Ishikawa (cell line): ENCODE measurements around the gene NAA38.

Source experiments
- CEBPB ChIP-seq: IDR thresholded peaks from 2 replicates; pipeline ENCODE4 v1.6.1; 2012
- CREB1 ChIP-seq: IDR thresholded peaks from 2 replicates; pipeline ENCODE4 v1.6.1; 2012; ENCODE audit warnings: low read depth
- EP300 ChIP-seq: IDR thresholded peaks from 2 replicates; pipeline ENCODE4 v1.6.1; 2012; ENCODE audit warnings: borderline replicate concordance
- FOXM1 ChIP-seq: IDR thresholded peaks from 2 replicates; pipeline ENCODE4 v1.6.1; 2012; ENCODE audit warnings: low read depth, borderline replicate concordance
- NFIC ChIP-seq: IDR thresholded peaks from 2 replicates; pipeline ENCODE4 v1.6.1; 2012
- RAD21 ChIP-seq: IDR thresholded peaks from 2 replicates; pipeline ENCODE4 v1.6.1; 2012; ENCODE audit warnings: low read depth
- TCF12 ChIP-seq: IDR thresholded peaks from 2 replicates; pipeline ENCODE4 v1.6.1; 2012; ENCODE audit warnings: low read depth
- YY1 ChIP-seq: IDR thresholded peaks from 2 replicates; pipeline ENCODE4 v1.6.1; 2012; ENCODE audit warnings: low read depth
- TF ChIP-seq, protein P1 (sequence below): IDR thresholded peaks from 2 replicates; pipeline ENCODE4 v1.6.1; 2012
- TF ChIP-seq, protein P2 (sequence below): IDR thresholded peaks from 2 replicates; pipeline ENCODE4 v1.6.1; 2012; ENCODE audit warnings: low read depth, mild to moderate bottlenecking

DNA sequence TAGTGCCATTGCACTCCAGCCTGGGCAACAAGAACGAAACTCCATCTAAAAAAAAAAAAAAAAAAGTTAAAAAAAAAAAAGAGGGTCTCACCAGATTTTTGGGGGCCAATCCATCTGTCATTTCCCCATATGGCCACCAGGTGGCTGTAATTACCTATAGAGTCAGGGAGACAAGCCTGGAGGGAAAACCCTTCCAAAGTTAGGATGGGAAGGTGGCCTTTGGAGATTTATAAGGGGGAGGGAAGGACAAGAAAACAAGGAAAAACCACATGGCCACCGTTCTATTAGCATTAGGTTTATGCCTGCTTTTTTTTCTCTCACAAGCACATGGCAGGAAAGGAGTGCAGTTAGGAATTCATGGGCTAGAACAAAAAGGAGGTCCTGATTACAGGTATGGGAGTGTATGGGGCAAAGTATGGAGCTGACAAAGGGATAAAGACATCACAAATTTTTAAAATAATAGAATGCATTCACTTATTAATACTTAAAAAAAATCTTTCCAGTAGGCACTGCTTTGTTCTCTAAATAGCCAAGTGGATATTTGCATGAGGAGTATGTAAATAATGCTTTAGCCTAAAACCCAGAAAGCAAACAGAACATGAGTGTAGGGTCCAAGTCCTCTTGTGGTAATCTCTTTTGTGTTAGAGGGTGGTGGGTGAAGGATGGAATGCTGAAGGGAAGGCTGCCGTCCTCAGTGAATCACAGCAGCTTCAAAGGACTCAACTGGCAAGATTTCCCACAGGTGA, 5.5 kb upstream of the NAA38 start:
- TF ChIP-seq EP300 = no peak
- no peak for TF ChIP-seq YY1
- no peak for TF ChIP-seq FOXM1
- TF ChIP-seq, protein P1, sequence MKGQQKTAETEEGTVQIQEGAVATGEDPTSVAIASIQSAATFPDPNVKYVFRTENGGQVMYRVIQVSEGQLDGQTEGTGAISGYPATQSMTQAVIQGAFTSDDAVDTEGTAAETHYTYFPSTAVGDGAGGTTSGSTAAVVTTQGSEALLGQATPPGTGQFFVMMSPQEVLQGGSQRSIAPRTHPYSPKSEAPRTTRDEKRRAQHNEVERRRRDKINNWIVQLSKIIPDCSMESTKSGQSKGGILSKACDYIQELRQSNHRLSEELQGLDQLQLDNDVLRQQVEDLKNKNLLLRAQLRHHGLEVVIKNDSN = no peak
- no peak for TF ChIP-seq TCF12
- no peak for TF ChIP-seq NFIC
- TF ChIP-seq RAD21 = peak; percentile 81
- TF ChIP-seq CEBPB = no peak
- no peak for TF ChIP-seq CREB1
- TF ChIP-seq, protein P2, sequence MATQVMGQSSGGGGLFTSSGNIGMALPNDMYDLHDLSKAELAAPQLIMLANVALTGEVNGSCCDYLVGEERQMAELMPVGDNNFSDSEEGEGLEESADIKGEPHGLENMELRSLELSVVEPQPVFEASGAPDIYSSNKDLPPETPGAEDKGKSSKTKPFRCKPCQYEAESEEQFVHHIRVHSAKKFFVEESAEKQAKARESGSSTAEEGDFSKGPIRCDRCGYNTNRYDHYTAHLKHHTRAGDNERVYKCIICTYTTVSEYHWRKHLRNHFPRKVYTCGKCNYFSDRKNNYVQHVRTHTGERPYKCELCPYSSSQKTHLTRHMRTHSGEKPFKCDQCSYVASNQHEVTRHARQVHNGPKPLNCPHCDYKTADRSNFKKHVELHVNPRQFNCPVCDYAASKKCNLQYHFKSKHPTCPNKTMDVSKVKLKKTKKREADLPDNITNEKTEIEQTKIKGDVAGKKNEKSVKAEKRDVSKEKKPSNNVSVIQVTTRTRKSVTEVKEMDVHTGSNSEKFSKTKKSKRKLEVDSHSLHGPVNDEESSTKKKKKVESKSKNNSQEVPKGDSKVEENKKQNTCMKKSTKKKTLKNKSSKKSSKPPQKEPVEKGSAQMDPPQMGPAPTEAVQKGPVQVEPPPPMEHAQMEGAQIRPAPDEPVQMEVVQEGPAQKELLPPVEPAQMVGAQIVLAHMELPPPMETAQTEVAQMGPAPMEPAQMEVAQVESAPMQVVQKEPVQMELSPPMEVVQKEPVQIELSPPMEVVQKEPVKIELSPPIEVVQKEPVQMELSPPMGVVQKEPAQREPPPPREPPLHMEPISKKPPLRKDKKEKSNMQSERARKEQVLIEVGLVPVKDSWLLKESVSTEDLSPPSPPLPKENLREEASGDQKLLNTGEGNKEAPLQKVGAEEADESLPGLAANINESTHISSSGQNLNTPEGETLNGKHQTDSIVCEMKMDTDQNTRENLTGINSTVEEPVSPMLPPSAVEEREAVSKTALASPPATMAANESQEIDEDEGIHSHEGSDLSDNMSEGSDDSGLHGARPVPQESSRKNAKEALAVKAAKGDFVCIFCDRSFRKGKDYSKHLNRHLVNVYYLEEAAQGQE = no peak
